DOHH2 (cell line): ENCODE measurements around the gene UXT.

Source experiments
- CTCF ChIP-seq: fragments of 200-600 bp; sonication (generic); IDR thresholded peaks from one replicate; pipeline ENCODE4 v1.5.1; 2014; ENCODE audit warnings: antibody characterized with exemption, mild to moderate bottlenecking, low read depth, low read length; ENCODE audit not compliant: poor library complexity, severe bottlenecking
- EZH2phosphoT487 ChIP-seq: fragments of 200-600 bp; sonication (generic); IDR thresholded peaks from 2 replicates; pipeline ENCODE4 v1.6.1; 2017; ENCODE audit warnings: borderline replicate concordance, mild to moderate bottlenecking, antibody characterized with exemption, low read length, moderate library complexity, mixed read lengths

- TF ChIP-seq CTCF (no peak), EZH2phosphoT487 (no peak)
Measured at GRCh38 chrX:47649271-47649670, 9.7 kb downstream of the UXT start.
